Mammary epithelial cell (primary cell): ENCODE data around the gene EPHA3.

Experiments
- EZH2 ChIP-seq: IDR thresholded peaks from 2 replicates; pipeline ENCODE4 v1.6.1; 2012; ENCODE audit warnings: low read length, inconsistent platforms, borderline replicate concordance
- TF ChIP-seq, protein P1 (sequence below), 2 donors: IDR thresholded peaks in 1 of 2; conservative IDR thresholded peaks in 1 of 2; 2 replicates each; pipeline ENCODE4 v1.5.1; 2011 to 2012; ENCODE audit warnings: inconsistent platforms in 2 of 2, low read length in 2 of 2, mild to moderate bottlenecking in 2 of 2, control low read depth in 1 of 2, low read depth in 1 of 2; ENCODE audit not compliant: insufficient read depth in 1 of 2; ENCODE audit errors: extremely low read depth in 1 of 2

DNA sequence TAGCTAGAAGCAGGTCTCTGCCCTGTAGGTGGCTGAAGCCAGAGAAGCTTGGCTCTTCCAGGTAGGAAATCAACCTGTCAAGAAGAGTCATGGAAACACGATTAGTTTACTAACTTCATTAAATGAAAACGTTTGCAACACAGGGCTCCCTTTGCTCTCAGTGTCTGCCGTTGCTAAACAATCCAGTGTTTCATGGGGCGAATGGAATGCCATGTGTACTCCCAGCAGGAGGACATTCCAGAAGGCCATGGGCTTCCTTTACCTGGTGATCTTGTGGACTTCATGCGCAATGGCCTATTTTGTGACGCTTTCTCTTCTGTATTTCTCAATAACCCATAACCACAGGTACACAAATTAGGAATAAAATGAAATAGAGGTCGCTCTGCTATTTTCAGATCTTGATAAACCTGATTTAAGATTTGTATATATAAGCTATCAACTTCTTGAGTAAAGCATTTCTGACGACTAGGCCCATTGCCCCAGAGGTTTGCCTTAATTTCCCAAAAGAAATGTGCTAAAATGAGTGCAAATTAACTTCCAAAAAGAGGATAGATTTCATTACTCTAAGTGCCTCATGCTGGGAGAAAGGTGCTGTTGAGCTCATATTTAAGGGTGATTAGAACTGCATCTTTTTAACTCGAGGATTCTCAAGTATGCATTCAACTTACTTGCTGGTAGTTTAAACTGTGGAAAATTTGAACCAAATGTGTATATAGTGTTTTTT, 171.0 kb downstream of the EPHA3 start:
- TF ChIP-seq, protein P1, sequence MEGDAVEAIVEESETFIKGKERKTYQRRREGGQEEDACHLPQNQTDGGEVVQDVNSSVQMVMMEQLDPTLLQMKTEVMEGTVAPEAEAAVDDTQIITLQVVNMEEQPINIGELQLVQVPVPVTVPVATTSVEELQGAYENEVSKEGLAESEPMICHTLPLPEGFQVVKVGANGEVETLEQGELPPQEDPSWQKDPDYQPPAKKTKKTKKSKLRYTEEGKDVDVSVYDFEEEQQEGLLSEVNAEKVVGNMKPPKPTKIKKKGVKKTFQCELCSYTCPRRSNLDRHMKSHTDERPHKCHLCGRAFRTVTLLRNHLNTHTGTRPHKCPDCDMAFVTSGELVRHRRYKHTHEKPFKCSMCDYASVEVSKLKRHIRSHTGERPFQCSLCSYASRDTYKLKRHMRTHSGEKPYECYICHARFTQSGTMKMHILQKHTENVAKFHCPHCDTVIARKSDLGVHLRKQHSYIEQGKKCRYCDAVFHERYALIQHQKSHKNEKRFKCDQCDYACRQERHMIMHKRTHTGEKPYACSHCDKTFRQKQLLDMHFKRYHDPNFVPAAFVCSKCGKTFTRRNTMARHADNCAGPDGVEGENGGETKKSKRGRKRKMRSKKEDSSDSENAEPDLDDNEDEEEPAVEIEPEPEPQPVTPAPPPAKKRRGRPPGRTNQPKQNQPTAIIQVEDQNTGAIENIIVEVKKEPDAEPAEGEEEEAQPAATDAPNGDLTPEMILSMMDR (conservative IDR thresholded peaks at IDR 0.05 in 1 of 2, IDR thresholded peaks at IDR 0.05 in 1 of 2; ENCODE audit: extremely low read depth in 1 of 2, insufficient read depth in 1 of 2, low read depth in 1 of 2, low read length in 2 of 2) = no peak
- no peak for TF ChIP-seq EZH2
